Nephron (organoid): ENCODE data around the gene ERCC6L.

ENCODE experiments used
- H3K27ac Mint-ChIP-seq, 3 experiments: 2 replicates each; pipeline ENCODE4 v1.8.0; 2020; ENCODE audit warnings: mixed read lengths in 3 of 3, mild to moderate bottlenecking in 2 of 3, moderate library complexity in 1 of 3
- H3K27me3 Mint-ChIP-seq: 2 replicates; pipeline ENCODE4 v1.8.0; 2021; ENCODE audit warnings: low read depth, mild to moderate bottlenecking, moderate library complexity, mixed read lengths
- H3K36me3 Mint-ChIP-seq: 2 replicates; pipeline ENCODE4 v1.8.0; 2020; ENCODE audit warnings: low read depth, mixed read lengths
- H3K4me1 Mint-ChIP-seq: 2 replicates; pipeline ENCODE4 v1.8.0; 2020; ENCODE audit warnings: mixed read lengths
- H3K4me3 Mint-ChIP-seq, 3 experiments: 2 replicates each; pipeline ENCODE4 v1.8.0; 2020; ENCODE audit warnings: mild to moderate bottlenecking in 3 of 3, mixed read lengths in 3 of 3, moderate library complexity in 2 of 3
- H3K9me3 Mint-ChIP-seq: 2 replicates; pipeline ENCODE4 v1.8.0; 2020; ENCODE audit warnings: mixed read lengths
- TF ChIP-seq, protein P1 (sequence below), 3 experiments: fragments of 200-600 bp; sonication (generic); IDR thresholded peaks; one replicate each; pipeline ENCODE4 v1.5.0; 2021; ENCODE audit warnings: antibody characterized with exemption in 3 of 3; ENCODE audit not compliant: unreplicated experiment in 3 of 3

The ERCC6L gene

DNA sequence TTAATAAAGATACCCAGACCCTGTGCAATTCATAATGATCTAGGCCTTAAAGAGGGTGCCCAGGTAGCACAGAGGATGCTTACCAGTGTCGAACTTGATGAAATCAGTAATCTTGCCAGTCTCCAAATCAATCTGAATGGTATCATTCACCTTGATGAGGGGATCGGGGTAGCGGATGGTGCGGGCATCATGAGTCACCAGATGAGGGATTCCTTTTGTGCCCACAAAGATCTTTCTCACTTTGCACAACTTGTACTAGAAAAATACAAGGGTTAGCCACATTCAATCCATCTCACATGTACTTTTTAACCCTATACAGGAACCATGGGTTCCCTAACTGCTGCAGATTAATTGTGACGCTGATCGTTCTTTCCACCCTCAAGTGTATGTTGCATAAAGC is 34.9 kb upstream of the ERCC6L start:
- Mint-ChIP-seq H3K4me1 (peaks cover 48% of the 10 kb centered on the region), H3K4me3 (peak overlapping the region; percentile 31 to 96 (median 95)), H3K27ac (peak overlapping the region in 1 of 3 experiments; percentile 88), H3K27me3 (no peaks in the 10 kb centered on the region), H3K36me3 (peaks cover 65% of the 10 kb centered on the region), H3K9me3 (no peaks in the 10 kb centered on the region)
- TF ChIP-seq, protein P1, sequence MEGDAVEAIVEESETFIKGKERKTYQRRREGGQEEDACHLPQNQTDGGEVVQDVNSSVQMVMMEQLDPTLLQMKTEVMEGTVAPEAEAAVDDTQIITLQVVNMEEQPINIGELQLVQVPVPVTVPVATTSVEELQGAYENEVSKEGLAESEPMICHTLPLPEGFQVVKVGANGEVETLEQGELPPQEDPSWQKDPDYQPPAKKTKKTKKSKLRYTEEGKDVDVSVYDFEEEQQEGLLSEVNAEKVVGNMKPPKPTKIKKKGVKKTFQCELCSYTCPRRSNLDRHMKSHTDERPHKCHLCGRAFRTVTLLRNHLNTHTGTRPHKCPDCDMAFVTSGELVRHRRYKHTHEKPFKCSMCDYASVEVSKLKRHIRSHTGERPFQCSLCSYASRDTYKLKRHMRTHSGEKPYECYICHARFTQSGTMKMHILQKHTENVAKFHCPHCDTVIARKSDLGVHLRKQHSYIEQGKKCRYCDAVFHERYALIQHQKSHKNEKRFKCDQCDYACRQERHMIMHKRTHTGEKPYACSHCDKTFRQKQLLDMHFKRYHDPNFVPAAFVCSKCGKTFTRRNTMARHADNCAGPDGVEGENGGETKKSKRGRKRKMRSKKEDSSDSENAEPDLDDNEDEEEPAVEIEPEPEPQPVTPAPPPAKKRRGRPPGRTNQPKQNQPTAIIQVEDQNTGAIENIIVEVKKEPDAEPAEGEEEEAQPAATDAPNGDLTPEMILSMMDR (IDR thresholded peaks at IDR 0.05; ENCODE audit: unreplicated experiment in 3 of 3): no peak

DNA sequence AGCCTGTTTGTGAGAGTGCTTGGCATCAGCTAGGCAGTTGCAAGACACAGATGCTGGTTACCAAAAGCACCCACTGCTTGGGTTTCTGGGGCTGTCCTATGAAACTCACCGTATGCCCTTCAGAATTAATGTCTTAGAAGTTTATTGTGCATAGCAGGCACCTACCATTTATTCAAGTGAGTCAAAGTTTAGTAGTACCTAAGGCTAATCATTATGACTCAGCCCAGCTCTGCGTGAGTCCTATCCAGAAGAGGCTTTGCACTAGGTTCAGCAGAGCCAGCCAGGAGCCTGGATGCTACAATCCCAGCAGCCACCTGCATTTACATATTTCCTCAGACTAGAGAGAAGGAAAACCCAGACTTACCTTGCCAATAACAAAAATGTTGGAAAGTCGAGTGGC is 34.0 kb upstream of the ERCC6L start:
- H3K9me3 Mint-ChIP-seq: no peaks in the 10 kb centered on the region
- no peaks in the 10 kb centered on the region for H3K27me3 Mint-ChIP-seq
- H3K27ac Mint-ChIP-seq: no peak overlapping the region
- H3K4me3 Mint-ChIP-seq: peak overlapping the region in 2 of 3 experiments; percentile 25 to 26
- H3K36me3 Mint-ChIP-seq: peaks cover 73% of the 10 kb centered on the region
- TF ChIP-seq, protein P1 (IDR thresholded peaks at IDR 0.05; ENCODE audit: unreplicated experiment in 3 of 3): no peak
- H3K4me1 Mint-ChIP-seq: peaks cover 45% of the 10 kb centered on the region

DNA sequence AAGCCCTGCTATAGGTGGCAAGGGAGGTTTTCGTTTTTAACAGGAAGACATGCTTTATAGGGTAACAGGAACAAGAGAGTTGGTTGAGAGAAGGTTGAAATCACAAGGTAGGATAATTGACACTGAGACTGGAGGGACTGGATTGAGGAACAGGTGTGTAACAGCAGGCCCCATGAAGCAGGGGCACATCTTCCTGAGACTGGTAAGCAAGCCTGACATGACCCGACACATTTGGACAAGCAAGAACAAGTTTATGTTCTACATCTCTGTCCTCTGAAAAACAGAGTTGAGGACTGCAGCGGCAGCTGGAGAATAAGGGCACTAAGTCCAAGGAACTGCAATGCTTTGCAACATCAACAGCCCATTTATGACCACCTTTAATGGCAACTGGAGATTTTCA is 33.0 kb upstream of the ERCC6L start:
- TF ChIP-seq, protein P1 (IDR thresholded peaks at IDR 0.05; ENCODE audit: unreplicated experiment in 3 of 3): no peak
- H3K27me3 Mint-ChIP-seq: no peaks in the 10 kb centered on the region
- H3K27ac Mint-ChIP-seq: peak overlapping the region in 2 of 3 experiments; percentile 23 to 28
- H3K4me1 Mint-ChIP-seq: peaks cover 44% of the 10 kb centered on the region
- H3K36me3 Mint-ChIP-seq: peaks cover 78% of the 10 kb centered on the region
- H3K9me3 Mint-ChIP-seq: no peaks in the 10 kb centered on the region
- H3K4me3 Mint-ChIP-seq: peak overlapping the region; percentile 14 to 50 (median 34)

DNA sequence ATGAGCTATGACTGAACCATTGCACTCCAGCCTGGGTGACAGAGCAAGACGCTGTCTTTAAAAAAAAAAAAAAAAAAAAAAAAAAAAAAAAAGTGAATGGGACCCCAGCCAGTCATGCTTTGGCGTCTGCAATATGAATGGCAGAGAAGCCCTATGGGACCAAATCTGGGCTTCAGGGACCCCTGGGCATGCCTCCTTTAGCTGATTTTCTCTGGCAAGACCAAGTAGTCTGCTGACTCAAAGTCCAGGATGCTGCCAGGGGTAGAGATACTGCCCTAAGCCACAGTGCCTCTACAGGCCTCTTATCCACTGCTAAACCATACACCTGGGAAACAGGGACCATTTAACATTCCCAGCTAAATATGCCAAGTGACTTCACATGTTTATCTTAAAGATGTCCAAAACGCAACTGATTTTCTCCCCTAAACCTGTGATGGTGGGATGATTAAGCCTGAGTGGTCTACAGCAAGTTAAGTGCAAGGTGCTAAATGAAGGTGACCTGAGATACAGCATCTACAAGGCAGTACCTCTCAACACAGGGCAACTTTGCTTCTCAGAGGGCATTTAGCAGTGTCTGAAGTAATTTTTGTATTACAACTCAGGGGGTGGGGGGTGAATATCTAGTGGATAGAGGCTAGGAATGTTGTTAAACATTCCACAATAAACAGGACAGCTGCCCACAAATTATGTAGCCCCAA is 32.4 kb upstream of the ERCC6L start:
- peak overlapping the region in 1 of 3 experiments; percentile 50 for H3K4me3 Mint-ChIP-seq
- H3K4me1 Mint-ChIP-seq: peaks cover 44% of the 10 kb centered on the region
- peaks cover 81% of the 10 kb centered on the region for H3K36me3 Mint-ChIP-seq
- no peaks in the 10 kb centered on the region for H3K9me3 Mint-ChIP-seq
- TF ChIP-seq, protein P1 (IDR thresholded peaks at IDR 0.05; ENCODE audit: unreplicated experiment in 3 of 3): no peak
- H3K27me3 Mint-ChIP-seq: no peaks in the 10 kb centered on the region
- H3K27ac Mint-ChIP-seq: peak overlapping the region in 2 of 3 experiments; percentile 23 to 28

DNA sequence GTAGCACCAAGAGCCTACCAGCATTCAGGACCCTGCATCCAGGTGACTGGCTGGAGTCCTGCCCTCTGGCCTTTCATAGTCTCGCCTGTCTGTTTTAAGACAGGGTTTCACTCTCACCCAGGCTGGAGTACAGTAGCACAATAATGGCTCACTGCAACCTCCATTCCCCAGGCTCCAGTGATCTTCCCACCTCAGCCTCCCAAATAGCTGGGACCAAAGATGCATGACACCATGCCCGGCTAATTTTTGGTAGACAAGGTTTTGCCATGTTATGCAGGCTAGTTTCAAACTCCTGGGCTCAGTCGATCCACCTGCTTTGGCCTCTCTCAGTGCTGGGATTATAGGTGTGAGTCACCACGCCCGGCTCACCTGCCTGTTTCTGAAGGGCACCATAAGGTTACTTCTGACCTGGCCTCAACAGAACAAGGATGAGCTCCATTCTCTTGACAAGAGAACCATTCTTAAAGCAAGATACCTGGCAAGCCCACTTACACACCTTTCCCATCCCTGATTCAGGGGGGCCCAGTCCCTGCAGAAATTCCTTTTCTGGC is 31.6 kb upstream of the ERCC6L start:
- H3K4me3 Mint-ChIP-seq: no peak overlapping the region
- TF ChIP-seq, protein P1 (IDR thresholded peaks at IDR 0.05; ENCODE audit: unreplicated experiment in 3 of 3): no peak
- peaks cover 77% of the 10 kb centered on the region for H3K36me3 Mint-ChIP-seq
- no peaks in the 10 kb centered on the region for H3K27me3 Mint-ChIP-seq
- no peaks in the 10 kb centered on the region for H3K9me3 Mint-ChIP-seq
- peaks cover 37% of the 10 kb centered on the region for H3K4me1 Mint-ChIP-seq
- no peak overlapping the region for H3K27ac Mint-ChIP-seq
